ENCODE results near the gene MTCH2.

Gene MTCH2

DNA sequence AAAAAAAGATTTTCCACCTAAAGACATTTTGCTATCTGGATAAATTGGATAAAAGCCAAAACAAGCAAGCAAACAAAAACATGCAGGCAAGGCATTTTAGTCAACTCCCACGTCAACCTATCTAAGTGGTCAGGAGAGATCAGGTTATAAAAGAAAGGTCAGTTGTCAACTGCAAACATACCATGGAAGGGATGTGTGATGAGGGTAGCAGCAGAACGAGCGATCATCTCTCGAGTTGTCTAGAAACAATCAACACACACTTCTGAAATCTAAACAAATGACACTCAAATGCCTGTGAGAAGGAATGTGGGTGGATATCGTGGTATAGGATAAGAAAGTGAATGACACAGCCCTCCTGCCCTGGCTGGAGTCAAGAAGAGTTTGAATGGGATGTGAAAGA is 10.9 kb downstream of the MTCH2 start:
- FAIRE-seq: no peak

DNA sequence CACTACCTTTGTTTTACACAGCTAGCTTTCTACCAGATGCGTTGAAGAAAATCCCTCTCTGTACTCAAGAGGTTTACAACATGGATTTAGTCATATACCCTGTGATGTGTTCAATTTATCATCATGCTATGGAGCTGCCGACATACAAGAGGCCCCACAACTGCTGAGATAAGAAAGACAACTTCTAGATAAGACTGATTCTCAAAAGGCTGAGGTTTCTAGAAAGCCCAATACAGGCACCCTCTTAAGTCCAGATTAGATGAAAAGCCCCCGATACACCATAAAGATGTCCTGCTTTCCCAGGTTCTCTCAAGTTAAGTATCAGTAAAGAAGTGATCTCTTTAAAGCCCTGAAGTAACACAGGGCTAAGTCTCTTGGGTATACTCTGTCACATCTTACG is 14.3 kb downstream of the MTCH2 start:
- no peak for FAIRE-seq

DNA sequence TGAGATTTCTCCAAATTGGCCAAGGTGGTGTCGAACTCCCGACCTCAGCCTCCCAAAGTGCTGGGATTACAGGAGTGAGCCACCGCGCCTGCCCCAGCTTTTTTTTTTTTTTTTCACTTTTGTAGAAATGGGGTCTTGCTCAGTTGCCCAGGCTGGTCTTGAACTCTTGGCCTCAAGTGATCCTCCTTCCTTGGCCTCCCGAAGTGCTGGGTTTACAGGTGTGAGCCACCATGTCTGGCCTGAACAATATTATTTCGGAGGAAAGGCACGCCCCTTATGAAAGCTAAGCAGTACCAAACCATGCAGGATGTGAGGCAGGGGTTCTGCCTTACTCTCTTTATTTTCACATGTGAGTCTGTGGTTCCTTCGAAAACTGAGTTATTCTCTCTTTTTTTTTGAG is 16.1 kb downstream of the MTCH2 start:
- FAIRE-seq: no peak

DNA sequence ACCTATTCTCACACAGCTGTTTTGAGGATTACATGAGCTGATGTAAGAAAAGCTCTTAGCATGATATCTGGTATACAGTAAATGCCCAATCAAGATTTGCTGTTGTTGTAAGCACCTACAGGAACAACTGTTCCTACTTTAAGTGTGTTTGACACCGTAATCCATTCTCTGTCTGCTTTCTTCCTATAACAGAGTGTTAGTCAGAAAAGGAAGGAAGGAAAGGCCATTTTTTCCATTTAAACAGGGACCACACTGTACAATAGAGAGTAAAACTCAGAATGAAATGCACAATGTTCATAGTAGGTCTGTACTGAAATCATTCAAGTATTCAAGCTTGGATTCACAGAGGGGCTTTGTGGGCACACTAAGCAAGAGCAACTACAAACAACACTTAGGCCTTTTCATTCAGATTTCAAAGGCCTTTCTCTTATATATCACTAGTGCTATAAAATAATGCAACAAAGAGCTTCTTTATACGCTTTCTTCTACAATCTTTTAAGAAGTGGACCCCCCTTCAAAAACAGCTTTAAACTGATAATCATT is 21.5 kb downstream of the MTCH2 start:
- no peak for FAIRE-seq

DNA sequence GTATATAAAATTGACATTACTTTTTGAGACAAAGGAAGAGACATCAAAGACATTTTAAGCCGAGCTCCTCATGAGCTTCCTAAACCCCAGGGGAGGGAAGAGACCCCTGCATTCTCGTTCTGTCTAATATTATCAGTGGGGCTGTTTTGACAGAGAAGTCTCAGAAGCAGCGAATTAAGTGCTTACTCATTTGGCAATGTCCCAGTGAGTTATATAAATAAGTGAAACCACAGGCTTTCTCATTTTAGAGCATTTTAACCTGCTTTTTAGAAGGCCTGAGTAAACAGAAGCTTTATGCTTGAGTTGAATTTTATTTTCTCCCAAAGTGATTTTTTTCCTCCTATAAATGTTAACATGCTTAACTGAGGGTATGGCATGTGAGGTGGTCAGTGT is 24.9 kb downstream of the MTCH2 start:
- no peak for FAIRE-seq

DNA sequence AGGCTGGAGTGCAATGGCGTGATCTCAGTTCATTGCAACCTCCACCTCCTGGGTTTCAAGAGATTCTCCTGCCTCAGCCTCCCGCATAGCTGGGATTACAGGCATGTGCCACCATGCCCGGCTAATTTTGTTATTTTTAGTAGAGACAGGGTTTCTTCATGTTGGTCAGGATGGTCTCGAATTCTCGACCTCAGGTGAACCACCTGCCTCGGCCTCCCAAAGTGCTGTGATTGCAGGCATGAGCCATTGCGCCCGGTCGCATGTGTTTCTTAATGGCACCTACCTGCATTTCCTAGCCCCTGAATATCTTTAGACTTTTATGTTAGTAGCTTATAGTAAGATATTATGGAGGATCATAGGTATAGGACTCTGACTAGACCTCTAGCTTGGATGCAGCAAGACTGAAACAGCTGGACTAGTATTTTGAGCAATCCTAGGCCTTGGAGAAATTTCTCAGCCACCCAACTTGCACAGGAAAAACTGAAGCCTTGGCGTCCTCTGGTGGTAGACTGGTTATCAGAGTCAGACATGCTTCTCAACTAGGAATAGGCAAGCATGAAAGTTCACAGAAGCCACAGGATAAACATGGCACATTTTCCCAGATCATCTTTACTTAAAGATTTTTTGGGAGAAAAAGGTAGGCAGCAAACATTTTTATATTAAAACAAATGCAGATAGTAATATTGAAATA is 25.5 kb downstream of the MTCH2 start:
- FAIRE-seq: no peak

DNA sequence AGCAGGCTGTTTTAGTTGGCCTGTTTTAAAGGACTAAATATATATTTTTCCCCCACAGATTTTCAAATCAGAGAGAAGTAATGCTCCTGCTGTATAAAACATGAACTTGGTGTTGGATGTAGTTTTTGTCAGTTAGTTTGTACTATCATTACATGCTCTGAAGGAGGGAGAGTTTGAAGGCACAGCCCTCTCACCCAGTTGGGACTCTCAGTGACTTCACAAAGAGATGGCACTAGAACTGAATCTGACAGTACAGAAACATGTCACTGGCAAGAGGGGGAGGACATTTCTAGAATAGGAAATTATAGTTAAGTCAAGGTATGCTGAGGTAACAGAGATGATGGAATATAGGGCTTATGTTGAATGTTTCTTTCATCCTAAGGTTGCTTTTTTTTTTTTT is 27.1 kb downstream of the MTCH2 start:
- no peak for FAIRE-seq

DNA sequence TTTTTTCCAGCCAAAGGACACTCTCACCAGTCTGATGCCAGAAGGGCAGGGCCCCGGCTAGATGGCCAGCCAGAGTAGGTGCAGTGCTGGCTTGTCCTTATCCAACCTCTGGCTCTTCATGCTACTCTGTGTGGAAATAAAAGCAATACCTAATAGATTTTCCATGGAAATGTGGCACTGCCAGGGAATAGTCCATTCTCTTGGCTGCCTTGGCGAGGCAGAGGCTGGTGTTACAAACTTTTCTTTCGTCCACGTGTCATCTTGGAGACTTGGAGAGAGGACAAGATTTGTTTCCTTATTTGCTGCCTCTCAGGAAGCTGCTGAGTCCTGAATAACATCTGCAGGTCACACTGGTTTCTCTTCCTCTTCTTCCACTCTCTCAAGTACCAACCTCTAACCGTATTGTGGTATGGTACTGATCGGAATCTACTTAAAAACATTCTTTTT is 31.0 kb downstream of the MTCH2 start:
- FAIRE-seq: no peak

DNA sequence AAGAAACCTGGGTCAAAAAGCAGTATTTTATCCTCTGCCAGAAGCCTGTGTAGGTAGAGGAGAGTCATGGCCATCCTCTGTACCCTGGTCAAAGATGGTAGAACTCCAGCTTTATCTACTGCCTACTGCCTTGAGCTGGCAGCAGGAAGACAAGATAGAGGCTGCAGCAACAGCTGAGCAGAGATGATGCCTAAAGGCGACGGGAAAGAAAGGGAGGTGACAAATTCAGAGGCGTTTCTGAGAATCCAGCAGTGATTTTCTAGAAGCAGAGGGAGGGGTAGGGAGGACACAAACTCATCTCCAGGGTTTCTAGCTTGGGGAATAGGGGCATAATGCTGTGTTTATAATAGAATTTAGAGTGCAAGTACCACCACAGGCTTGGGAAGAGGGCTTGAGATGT is 32.7 kb downstream of the MTCH2 start:
- no peak for FAIRE-seq

DNA sequence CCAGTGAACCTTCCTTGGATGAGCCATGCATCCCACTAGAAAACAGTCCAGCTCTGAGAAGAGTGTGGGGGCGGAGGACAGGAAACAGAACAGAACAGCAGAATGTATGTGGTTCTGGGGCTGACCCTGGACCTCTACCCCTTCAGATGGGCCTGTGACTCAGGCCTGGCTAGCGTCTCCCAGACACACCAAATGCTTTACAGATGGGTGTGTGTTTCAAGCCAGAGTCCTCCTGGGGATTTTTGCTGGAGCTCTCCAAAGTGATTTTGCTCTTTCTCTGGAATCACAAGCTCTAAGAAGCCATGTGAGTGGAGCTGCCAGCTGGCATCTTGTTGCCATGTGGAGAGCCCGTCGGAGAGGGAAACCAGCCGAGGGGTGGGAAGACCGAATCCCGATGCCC is 35.0 kb downstream of the MTCH2 start:
- FAIRE-seq: no peak

DNA sequence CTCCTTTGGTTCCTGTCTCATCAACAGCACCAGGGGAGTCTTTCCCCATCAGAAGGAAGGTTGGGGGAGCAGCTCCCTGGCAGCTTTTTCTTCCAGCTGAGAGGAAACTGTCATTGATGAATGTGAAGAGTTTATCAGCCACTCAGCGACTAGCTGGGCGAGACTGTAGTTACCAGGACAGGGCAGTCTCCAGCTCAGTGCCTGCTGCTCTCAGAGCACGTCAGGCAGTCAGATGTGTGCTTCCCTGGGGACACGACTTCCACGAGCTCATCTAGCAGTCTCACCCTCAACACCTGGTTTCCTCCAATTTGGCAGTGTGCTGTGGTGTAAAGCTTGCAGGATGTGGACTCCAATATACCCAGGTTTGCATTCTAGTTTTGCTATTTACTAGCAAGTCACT is 35.6 kb downstream of the MTCH2 start:
- no peak for FAIRE-seq

DNA sequence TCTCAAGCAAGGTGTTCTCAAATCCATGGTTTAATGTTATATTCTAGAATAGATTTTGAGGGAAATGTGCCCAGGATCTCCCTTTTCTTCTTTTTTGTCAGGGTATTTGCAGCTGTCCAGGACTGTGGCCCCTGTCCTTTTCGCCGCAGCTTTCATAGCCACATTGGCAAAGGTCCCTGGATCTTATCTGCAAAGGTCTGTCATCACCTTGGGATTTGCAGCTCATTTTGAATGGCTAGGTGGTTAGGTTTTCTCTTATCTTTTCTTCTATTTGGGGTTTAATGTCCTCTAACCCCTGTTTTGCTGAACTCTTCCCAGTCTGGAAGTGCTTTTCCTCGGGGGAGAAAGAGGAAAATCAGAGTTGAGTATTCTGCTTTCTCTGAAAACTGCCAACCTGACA is 36.4 kb downstream of the MTCH2 start:
- no peak for FAIRE-seq

DNA sequence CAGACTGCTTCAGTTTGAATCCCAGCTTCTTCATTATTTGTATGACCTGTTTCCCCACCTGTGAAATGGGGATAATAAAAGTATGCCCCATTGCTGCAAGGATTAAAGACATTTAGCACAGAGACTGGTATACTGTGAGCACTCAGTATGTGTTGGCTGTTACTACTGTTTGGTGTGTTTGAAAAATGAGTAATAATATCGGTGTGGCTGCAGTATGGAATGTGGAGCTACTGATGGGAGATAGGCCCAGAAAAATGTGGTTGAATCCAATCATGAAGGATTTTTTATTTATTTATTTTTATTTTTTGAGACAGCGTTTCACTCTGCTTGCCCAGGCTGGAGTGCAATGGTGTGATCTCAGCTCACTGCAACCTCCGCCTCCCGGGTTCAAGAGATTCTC is 39.1 kb downstream of the MTCH2 start:
- no peak for FAIRE-seq

DNA sequence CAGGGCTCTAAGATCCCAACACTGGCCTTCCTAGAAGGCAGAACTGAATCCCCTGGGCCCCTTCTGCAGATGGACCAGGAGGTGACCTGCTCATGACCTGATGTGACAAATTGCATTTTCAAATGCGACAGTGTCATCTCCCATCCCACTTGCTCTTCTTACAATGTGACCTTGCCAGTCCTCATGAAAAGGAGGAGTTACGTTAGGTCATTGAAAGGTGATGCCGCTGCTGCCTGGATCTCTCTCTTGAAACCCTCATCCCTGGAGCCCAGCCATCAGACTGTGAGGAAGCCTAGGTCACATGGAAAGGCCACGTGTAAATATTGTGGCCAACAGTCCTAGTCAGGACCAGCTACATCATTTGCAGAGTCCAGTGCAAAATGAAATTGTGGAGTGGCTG is 42.5 kb downstream of the MTCH2 start:
- FAIRE-seq: no peak

DNA sequence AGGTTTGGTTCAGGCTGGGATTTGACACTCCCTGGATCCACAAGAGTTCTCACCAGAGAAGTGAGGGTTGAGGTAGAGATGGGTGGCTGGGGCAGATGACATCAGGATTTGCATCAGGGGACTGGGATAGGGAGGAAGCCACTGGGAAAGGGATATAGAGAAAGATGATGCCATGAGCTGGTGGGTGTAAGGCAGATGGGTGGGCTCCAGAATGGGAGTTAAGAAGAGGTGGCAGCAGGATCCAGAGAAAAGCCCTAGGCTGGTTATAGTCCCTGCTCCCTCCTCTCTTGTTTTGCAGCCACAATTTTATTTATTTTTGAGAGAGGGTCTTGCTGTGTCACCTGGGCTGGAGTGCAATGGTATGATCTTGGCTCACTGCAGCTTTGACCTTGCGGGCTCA is 46.4 kb downstream of the MTCH2 start:
- FAIRE-seq: no peak

DNA sequence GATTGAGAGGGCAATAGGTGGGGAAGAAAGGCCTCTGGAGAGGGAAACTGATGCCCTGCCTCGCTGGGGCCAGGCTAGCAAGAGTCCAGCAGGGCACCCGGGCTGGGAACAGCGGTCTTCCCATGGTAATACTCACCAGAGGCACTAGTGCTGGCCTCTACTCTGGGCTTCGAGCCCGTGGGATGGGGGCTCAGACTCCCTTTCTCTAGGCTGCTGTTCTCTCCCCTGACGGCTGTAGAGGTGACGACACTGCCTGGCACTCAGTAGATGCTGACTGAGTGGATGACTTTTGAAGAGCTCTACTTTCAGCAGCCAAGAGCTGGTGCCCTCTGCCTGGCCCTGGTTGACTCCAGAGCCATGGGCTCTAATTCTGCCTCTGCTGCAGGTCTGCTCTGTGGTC is 47.3 kb downstream of the MTCH2 start:
- FAIRE-seq: no peak

DNA sequence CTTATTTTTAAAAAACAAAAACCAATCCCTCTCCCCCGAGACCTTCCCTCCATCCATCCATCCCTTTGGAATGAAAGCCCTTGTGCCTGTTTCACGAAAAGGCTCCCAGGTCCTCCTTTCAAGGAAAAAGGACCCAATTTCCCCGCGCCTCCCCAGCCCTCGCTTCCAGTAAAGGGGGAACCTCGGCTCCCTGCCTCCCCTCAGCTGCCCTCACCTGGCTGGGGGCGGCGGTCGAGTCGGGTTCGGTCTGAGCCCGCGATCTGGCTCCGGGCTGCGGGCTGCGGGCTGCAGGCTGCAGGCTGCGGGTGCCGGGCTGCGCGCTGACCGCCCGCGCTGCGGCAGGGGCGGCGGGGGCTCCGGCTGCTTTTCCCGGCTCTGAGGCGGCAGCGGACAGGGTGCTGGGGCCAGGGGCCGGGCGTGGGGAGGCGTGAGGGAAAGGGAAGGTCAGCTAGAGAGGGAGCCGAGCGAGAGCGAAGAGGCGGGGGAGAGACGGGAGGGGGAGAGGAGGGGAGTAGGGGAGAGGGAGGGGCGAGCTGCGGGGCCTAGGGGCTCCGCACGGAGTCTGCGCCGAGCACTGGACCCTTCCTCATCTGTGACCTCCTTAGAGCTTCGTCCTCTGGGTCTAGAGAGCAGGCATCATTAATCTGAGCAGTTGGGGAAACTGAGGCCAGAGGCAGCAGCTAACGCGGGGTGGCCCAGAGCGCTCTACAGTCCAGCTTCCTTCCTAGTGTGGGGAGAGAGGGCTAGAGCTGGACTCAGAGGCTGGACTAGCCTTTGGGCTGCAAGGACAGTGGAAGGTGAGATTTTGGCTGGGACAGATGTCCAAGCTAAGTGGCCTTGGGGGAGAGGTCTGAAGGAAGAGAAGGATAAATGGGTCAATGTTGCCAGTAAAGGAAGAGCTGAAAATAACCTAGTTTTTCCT is 48.2 kb downstream of the MTCH2 start, which contains the start of gene C1QTNF4:
C1QTNF4 (minus strand) TSS at position 478 of the 922 bp plus-strand sequence. CDS start 3,601 bp downstream, outside the sequence.
- no peak for FAIRE-seq

DNA sequence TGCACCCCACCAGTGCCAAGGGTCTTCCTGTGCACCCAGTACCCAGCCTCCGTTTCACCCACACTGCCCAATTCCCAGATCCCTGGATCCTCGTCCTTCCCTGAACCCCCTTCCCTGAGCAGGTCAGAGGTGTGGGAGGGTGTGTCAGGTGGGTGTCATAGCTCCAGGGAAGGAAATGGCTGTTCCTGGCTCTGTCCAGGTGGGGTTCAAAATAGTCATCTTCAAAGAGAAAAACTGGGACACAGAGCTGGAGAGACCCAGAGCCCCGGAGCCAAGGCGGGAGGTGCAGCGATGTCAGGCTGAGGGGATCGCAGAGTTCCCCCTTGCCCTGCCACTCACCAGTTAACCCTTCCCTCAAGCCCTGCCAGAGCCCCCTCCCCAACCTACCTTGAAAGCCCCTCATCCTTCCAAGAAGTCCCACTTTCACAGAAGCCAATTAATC is 48.8 kb downstream of the MTCH2 start:
- no peak for FAIRE-seq

DNA sequence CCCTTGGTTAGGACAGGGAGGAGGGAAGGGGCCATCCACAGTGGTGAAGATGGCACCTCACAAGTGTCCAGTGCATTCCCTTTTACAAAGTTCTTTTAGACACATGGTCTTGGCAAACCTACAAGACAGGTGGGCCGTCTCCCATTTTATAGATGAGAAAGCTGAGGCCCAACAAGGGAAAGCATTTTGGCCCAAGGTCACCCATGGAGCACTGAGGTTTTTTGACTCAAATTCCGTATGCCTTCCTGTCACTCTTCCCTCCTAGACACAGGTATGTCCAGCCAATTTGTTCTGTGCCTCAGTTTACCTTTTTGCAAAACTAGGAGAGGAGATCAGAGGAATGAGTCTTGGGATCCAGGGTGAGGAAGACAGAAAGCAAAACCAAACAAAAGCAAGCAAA is 49.4 kb downstream of the MTCH2 start:
- FAIRE-seq: no peak

DNA sequence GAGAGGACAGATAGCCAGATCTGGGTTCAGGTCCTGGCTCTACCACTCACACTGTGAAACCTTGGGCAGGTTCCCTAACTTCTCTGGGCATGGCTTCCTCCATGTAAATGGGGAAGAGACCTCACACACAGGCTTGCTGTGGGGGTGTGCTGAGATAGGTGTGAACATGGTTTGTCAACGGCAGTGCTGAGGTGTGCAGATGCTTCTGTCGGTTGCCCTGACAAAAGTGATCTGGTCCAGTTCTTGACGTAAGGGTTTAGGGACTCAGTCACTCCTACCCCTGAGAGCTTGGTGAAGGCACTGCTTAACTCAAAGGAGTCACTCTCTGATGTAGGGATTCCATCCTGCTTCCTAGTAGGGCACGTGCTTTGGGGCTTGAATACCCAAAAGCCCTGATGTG is 50.1 kb downstream of the MTCH2 start:
- FAIRE-seq: no peak

DNA sequence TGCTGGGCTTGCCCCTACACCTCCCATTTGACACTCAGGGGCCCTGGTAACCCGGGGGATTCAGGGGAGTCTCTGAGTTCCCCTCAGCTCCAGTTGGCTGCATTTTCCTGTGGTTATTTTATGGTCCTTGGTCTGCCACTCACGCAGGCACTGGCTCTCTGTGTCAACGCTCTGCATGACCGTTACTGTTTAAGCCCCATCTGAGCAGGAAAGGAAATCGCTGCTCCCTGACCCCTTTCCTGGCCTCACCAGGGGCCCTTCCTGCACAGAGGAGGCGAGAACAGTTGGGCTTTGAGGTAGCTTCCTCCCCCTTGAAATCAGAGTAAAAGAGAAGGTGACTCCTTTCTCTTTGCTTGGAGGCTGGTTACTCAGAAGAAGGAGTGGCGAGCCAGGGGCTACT is 50.6 kb downstream of the MTCH2 start:
- no peak for FAIRE-seq

DNA sequence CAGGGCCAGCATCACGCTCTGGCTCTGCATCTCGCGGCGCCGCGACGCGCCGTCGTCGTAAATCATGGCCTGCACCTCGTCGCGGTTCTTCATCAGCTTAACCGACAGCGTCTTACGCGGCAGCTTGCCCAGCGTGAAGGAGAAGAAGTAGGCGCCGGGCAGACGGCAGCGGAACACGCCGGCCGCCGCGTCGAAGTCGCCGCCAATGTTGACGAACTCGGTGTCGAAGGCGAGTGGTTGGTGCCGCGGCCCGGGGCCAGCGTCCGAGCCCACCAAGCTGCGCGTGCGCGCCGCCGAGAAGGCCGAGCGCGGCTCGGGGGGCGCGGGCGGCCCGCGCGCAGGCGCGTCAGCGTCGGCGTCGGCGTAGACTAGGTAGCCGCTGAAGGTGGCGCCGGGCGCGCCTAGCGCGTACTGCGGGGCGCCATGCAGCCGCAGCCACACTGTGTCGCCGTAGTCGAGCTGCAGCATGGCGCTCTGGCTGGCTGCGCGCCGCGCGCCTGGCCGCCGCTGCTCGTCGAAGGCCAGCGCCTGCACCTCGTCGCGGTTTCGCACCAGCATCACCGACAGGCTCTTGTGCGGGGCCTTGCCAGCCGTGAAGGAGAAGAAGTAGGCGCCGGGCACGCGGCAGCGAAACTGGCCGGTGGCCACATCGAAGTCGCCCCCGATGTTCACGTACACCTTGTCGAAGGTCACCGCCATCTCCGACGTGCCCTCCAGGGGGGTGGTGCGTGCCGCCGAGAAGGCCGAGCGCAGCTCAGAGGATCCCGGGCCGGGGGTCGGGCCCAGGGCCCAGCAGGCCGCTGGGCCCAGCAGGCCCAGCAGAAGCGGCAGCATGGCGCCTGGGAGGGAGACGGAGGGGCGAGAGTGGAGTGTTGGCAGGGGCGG is 52.1 kb downstream of the MTCH2 start:
- FAIRE-seq: no peak

DNA sequence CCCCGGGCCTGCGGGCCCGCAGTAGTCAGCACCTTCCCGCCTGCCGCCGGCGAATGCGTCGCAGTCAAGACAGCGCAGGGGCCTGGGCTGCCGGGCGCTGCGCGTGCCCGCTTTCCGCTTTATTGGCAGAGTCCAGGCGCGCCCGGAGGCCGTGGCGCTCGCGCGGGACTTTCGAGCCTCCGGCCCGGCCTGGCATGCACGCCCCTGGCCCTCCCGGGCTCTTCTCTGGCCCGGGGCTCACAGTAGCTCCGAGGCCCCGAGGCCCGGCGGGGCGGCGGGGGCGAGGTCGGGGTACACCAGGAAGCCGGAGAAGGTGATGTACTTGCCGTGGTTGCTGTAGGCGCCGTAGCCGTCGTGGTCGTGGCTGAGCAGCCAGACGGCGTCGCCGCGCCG is 52.8 kb downstream of the MTCH2 start:
- FAIRE-seq: no peak
